GM21737 (cell line): ENCODE results near the gene ZNF225.
"Not testable (repeated sequence)": the region's sequence is repeated elsewhere in the genome, so short reads cannot be mapped to it uniquely, and the experiment has no call there.

ENCODE experiments used
- ATAC-seq: cut with Tn5 transposase; IDR thresholded peaks from one replicate; pipeline ENCODE4 v1.9.1; 2021; ENCODE audit warnings: mild to moderate bottlenecking, moderate library complexity; ENCODE audit not compliant: unreplicated experiment

Gene ZNF225

GRCh38 chr19:44156475-44156874, 43.3 kb downstream of the ZNF225 start:
- no peak for ATAC-seq

- ATAC-seq = no peak
These were observed 50.6 kb downstream of the ZNF225 start for GRCh38 chr19:44163789-44164188.

- ATAC-seq = no peak
These were observed 51.1 kb downstream of the ZNF225 start for GRCh38 chr19:44164327-44164672.

- peak; percentile 81 for ATAC-seq
These were observed 51.7 kb downstream of the ZNF225 start, which contains the start of gene ZNF226 for GRCh38 chr19:44164673-44165512. TSS of gene ZNF226 (plus strand) at chr19:44165100. CDS start at chr19:44170081, 4,981 bp downstream.

- ATAC-seq = not testable (repeated sequence)
These were observed 57.5 kb downstream of the ZNF225 start for GRCh38 chr19:44170660-44171059.

GRCh38 chr19:44176590-44176989, 63.4 kb downstream of the ZNF225 start:
- ATAC-seq = no peak

- no peak for ATAC-seq
These were observed 67.8 kb downstream of the ZNF225 start for GRCh38 chr19:44180968-44181367.

- ATAC-seq = no peak
These were observed 68.9 kb downstream of the ZNF225 start for GRCh38 chr19:44182145-44182544.
